PC-3 (cell line): ENCODE measurements around the gene IGSF21. TPM values are rescaled to one million over a fixed set of nuclear protein-coding genes. Genes with fewer than 3 reads are reported as not detected.

Experiments used
- ATAC-seq: fragments of 200-7000 bp; cut with Tn5 transposase; 2 replicates; pipeline ENCODE4 v1.9.1; 2020; ENCODE audit warnings: mild to moderate bottlenecking, moderate library complexity
- BruUV-seq: library from RNA; stranded (reverse); fragments of 400-500 nt; replicated peaks from 2 replicates; lab custom pipeline; 2021; lab: Mats Ljungman, UMichigan
- CTCF ChIA-PET: fragments of 300-600 bp; sonication (Branson Sonifier 250); formaldehyde crosslinking; loops from one replicate; lab custom pipeline; 2022; ENCODE audit warnings: antibody characterized with exemption; lab: Charles Lee
- POLR2A ChIA-PET: fragments of 300-600 bp; sonication (Branson Sonifier 250); formaldehyde crosslinking; loops from one replicate; lab custom pipeline; 2022; ENCODE audit warnings: antibody characterized with exemption; ENCODE audit not compliant: unreplicated experiment; lab: Charles Lee
- DNase-seq: peaks from one replicate; pipeline ENCODE4 v3.0.0-alpha.2; 2015
- H2AFZ ChIP-seq: fragments of 300-600 bp; sonication (generic); 2 replicates; pipeline ENCODE4 v1.6.0; 2016; ENCODE audit warnings: antibody characterized with exemption, low read length
- H3F3A ChIP-seq: fragments of 300-600 bp; sonication (generic); one replicate; pipeline ENCODE4 v1.6.0; 2017; ENCODE audit warnings: antibody characterized with exemption, low read length, control low read depth, mild to moderate bottlenecking; ENCODE audit not compliant: unreplicated experiment
- H3K27ac ChIP-seq: fragments of 300-600 bp; sonication (generic); 2 replicates; pipeline ENCODE4 v1.5.1; 2016; ENCODE audit warnings: mild to moderate bottlenecking, low read length
- H3K27me3 ChIP-seq: fragments of 300-600 bp; sonication (generic); 2 replicates; pipeline ENCODE4 v1.6.1; 2016; ENCODE audit warnings: low read length, mixed read lengths
- H3K36me3 ChIP-seq: fragments of 300-600 bp; sonication (generic); 2 replicates; pipeline ENCODE4 v1.6.1; 2016; ENCODE audit warnings: low read depth, mixed run types, low read length, mixed read lengths
- H3K4me1 ChIP-seq: fragments of 300-600 bp; sonication (generic); 2 replicates; pipeline ENCODE4 v1.5.1; 2016; ENCODE audit warnings: low read length; ENCODE audit not compliant: insufficient read depth
- H3K4me2 ChIP-seq: fragments of 300-600 bp; sonication (generic); 2 replicates; pipeline ENCODE4 v1.6.0; 2016; ENCODE audit warnings: low read length
- H3K4me3 ChIP-seq: fragments of 300-600 bp; sonication (generic); 2 replicates; pipeline ENCODE4 v1.5.1; 2016; ENCODE audit warnings: mild to moderate bottlenecking, low read length, mixed read lengths
- H3K79me2 ChIP-seq: fragments of 300-600 bp; sonication (generic); 2 replicates; pipeline ENCODE4 v1.6.1; 2017; ENCODE audit warnings: low read length, mixed read lengths
- H3K9ac ChIP-seq: fragments of 300-600 bp; sonication (generic); 2 replicates; pipeline ENCODE4 v1.6.0; 2016; ENCODE audit warnings: mild to moderate bottlenecking, low read length
- H3K9me2 ChIP-seq: fragments of 300-600 bp; sonication (generic); replicated peaks from 2 replicates; pipeline ENCODE4 v1.6.1; 2016; ENCODE audit warnings: mixed run types, low read length, mixed read lengths
- H3K9me3 ChIP-seq: fragments of 300-600 bp; sonication (generic); 2 replicates; pipeline ENCODE4 v1.6.1; 2016; ENCODE audit warnings: low read length, mixed read lengths
- H4K20me1 ChIP-seq: fragments of 300-600 bp; sonication (generic); 2 replicates; pipeline ENCODE4 v1.6.1; 2016; ENCODE audit warnings: low read length, mixed read lengths
- CTCF ChIP-seq: fragments of 300-600 bp; sonication (generic); conservative IDR thresholded peaks from 2 replicates; pipeline ENCODE4 v1.5.1; 2017; ENCODE audit warnings: antibody characterized with exemption, low read depth, mild to moderate bottlenecking, low read length
- EZH2 ChIP-seq: fragments of 300-600 bp; sonication (generic); IDR thresholded peaks from one replicate; pipeline ENCODE4 v1.6.1; 2017; ENCODE audit warnings: antibody characterized with exemption, mild to moderate bottlenecking, low read length; ENCODE audit not compliant: unreplicated experiment
- EZH2phosphoT487 ChIP-seq: fragments of 300-600 bp; sonication (generic); IDR thresholded peaks from 2 replicates; pipeline ENCODE4 v1.6.1; 2018; ENCODE audit warnings: mild to moderate bottlenecking, antibody characterized with exemption, low read length, borderline replicate concordance
- intact Hi-C: fragments of 100-400 bp; cut with micrococcal nuclease; formaldehyde crosslinking; loops from 2 replicates; pipeline ENCODE4 v1.9.0; 2023
- total RNA-seq: library from RNA; depleted of rRNA; stranded (reverse); fragments of >200 nt; gene quantifications from 2 replicates; pipeline ENCODE4 v1.2.3, GENCODE V29; 2014

IGSF21 gene
- total RNA-seq, 1 experiment from 2014 or later, result not detected

GRCh38 chr1:18101508-18101907, 6.1 kb upstream of the IGSF21 start:
- POLR2A ChIA-PET, result no interaction called here
- Histone ChIP-seq H3K27ac (no peak overlapping the region), H3F3A (no peaks in the 10 kb centered on the region), H3K4me2 (no peak overlapping the region), H4K20me1 (no peaks in the 10 kb centered on the region), H3K9me2 (no peaks in the 10 kb centered on the region), H3K27me3 (peaks cover 3% of the 10 kb centered on the region), H3K9me3 (no peaks in the 10 kb centered on the region), H3K9ac (no peak overlapping the region), H2AFZ (no peak overlapping the region), H3K79me2 (no peaks in the 10 kb centered on the region), H3K36me3 (no peaks in the 10 kb centered on the region), H3K4me3 (no peak overlapping the region), H3K4me1 (no peaks in the 10 kb centered on the region)
- CTCF ChIA-PET, result no interaction called here
- ATAC-seq (no peak), DNase-seq (no peak)
- intact Hi-C loops, result loop anchor here (5.0 kb wide), 2 partner anchors 449 to 609 kb away; no protein-coding TSS in a partner anchor
- no TSS peak for BruUV-seq
- TF ChIP-seq EZH2phosphoT487, result no peak
- TF ChIP-seq EZH2, result no peak
- no peak for TF ChIP-seq CTCF

- H2AFZ ChIP-seq, result no peak overlapping the region
- H3K4me3 ChIP-seq, result no peak overlapping the region
- H3K79me2 ChIP-seq, result no peaks in the 10 kb centered on the region
- no peaks in the 10 kb centered on the region for H4K20me1 ChIP-seq
- no peak overlapping the region for H3K9ac ChIP-seq
- TF ChIP-seq EZH2phosphoT487 (no peak), EZH2 (no peak), CTCF (no peak)
- no peak for ATAC-seq
- H3K9me2 ChIP-seq, result no peaks in the 10 kb centered on the region
- POLR2A ChIA-PET, result no interaction called here
- intact Hi-C loops, result loop anchor here (5.0 kb wide), 2 partner anchors 452 to 612 kb away; no protein-coding TSS in a partner anchor
- peaks cover 22% of the 10 kb centered on the region for H3K27me3 ChIP-seq
- no peak for DNase-seq
- no peaks in the 10 kb centered on the region for H3F3A ChIP-seq
- CTCF ChIA-PET, result no interaction called here
- H3K4me1 ChIP-seq, result no peaks in the 10 kb centered on the region
- H3K4me2 ChIP-seq, result no peak overlapping the region
- H3K9me3 ChIP-seq, result no peaks in the 10 kb centered on the region
- no peak overlapping the region for H3K27ac ChIP-seq
- H3K36me3 ChIP-seq, result no peaks in the 10 kb centered on the region
- no TSS peak for BruUV-seq
Observed at GRCh38 chr1:18103788-18104421, 3.7 kb upstream of the IGSF21 start.

GRCh38 chr1:18104546-18105100, 3.0 kb upstream of the IGSF21 start:
- no peak for TF ChIP-seq EZH2phosphoT487
- TF ChIP-seq EZH2, result no peak
- TF ChIP-seq CTCF, result no peak

More at GRCh38 chr1:18104546-18105100, 3.0 kb upstream of the IGSF21 start:
- H3F3A ChIP-seq, result no peaks in the 10 kb centered on the region
- CTCF ChIA-PET, result no interaction called here
- intact Hi-C loops, result loop anchor here (5.0 kb wide), 2 partner anchors 452 to 612 kb away; no protein-coding TSS in a partner anchor
- H2AFZ ChIP-seq, result no peak overlapping the region
- no peak overlapping the region for H3K4me3 ChIP-seq
- no peaks in the 10 kb centered on the region for H3K79me2 ChIP-seq
- no TSS peak for BruUV-seq
- POLR2A ChIA-PET, result interaction anchor here (0.6 kb wide), 1 partner anchor 276 kb away, joined by 3 read pairs; no protein-coding TSS in a partner anchor
- no peaks in the 10 kb centered on the region for H3K36me3 ChIP-seq
- H3K9me3 ChIP-seq, result no peaks in the 10 kb centered on the region
- no peak overlapping the region for H3K9ac ChIP-seq
- DNase-seq, result no peak
- no peaks in the 10 kb centered on the region for H4K20me1 ChIP-seq
- peaks cover 29% of the 10 kb centered on the region for H3K27me3 ChIP-seq
- no peaks in the 10 kb centered on the region for H3K9me2 ChIP-seq
- no peak for ATAC-seq
- no peaks in the 10 kb centered on the region for H3K4me1 ChIP-seq
- no peak overlapping the region for H3K4me2 ChIP-seq
- H3K27ac ChIP-seq, result no peak overlapping the region
